ENCODE measurements around the gene TNNT3. TPM values are rescaled to one million over a fixed set of nuclear protein-coding genes. Genes with fewer than 3 reads are reported as not detected.
A peak's percentile ranks its signal among the peaks of the same experiment; 100 is the strongest.
"Not testable (repeated sequence)": the region's sequence is repeated elsewhere in the genome, so short reads cannot be mapped to it uniquely, and the experiment has no call there.

TNNT3 gene
- total RNA-seq, 1 donor from 2014 or later: not detected

GRCh38 chr11:1936781-1937615 lies 17.5 kb downstream of the TNNT3 start:
- H3K27me3 Mint-ChIP-seq (ENCODE audit: unreplicated experiment): peaks cover 11% of the 10 kb centered on the region
- DNase-seq (ENCODE audit: low spot score): peak; percentile 2
- no peak overlapping the region for H3K4me3 Mint-ChIP-seq (ENCODE audit: unreplicated experiment)
- peaks cover 6% of the 10 kb centered on the region for H3K4me1 Mint-ChIP-seq (ENCODE audit: unreplicated experiment)
- H3K36me3 Mint-ChIP-seq (ENCODE audit: low read depth, unreplicated experiment): peaks cover 5% of the 10 kb centered on the region
- no peak for TF ChIP-seq CTCF (IDR thresholded peaks at IDR 0.05; ENCODE audit: unreplicated experiment)
- no peaks in the 10 kb centered on the region for H3K9me3 Mint-ChIP-seq (ENCODE audit: unreplicated experiment)
- H3K27ac Mint-ChIP-seq (ENCODE audit: unreplicated experiment): no peak overlapping the region

GRCh38 chr11:1937616-1938342 lies 18.3 kb downstream of the TNNT3 start:
- peaks cover 5% of the 10 kb centered on the region for H3K36me3 Mint-ChIP-seq (ENCODE audit: low read depth, unreplicated experiment)
- H3K27ac Mint-ChIP-seq (ENCODE audit: unreplicated experiment): no peak overlapping the region
- peak; percentile 2 for DNase-seq (ENCODE audit: low spot score)
- peaks cover 12% of the 10 kb centered on the region for H3K27me3 Mint-ChIP-seq (ENCODE audit: unreplicated experiment)
- peaks cover 6% of the 10 kb centered on the region for H3K4me1 Mint-ChIP-seq (ENCODE audit: unreplicated experiment)
- H3K4me3 Mint-ChIP-seq (ENCODE audit: unreplicated experiment): no peak overlapping the region
- no peak for TF ChIP-seq CTCF (IDR thresholded peaks at IDR 0.05; ENCODE audit: unreplicated experiment)
- H3K9me3 Mint-ChIP-seq (ENCODE audit: unreplicated experiment): no peaks in the 10 kb centered on the region

GRCh38 chr11:1938343-1939005 lies 19.0 kb downstream of the TNNT3 start:
- H3K36me3 Mint-ChIP-seq (ENCODE audit: low read depth, unreplicated experiment): peaks cover 5% of the 10 kb centered on the region
- H3K4me1 Mint-ChIP-seq (ENCODE audit: unreplicated experiment): peaks cover 6% of the 10 kb centered on the region
- peak; percentile 2 for DNase-seq (ENCODE audit: low spot score)
- peaks cover 13% of the 10 kb centered on the region for H3K27me3 Mint-ChIP-seq (ENCODE audit: unreplicated experiment)
- H3K4me3 Mint-ChIP-seq (ENCODE audit: unreplicated experiment): no peak overlapping the region
- H3K9me3 Mint-ChIP-seq (ENCODE audit: unreplicated experiment): no peaks in the 10 kb centered on the region
- no peak for TF ChIP-seq CTCF (IDR thresholded peaks at IDR 0.05; ENCODE audit: unreplicated experiment)
- H3K27ac Mint-ChIP-seq (ENCODE audit: unreplicated experiment): no peak overlapping the region

GRCh38 chr11:1939006-1939625 lies 19.6 kb downstream of the TNNT3 start:
- H3K27ac Mint-ChIP-seq (ENCODE audit: unreplicated experiment): no peak overlapping the region

GRCh38 chr11:1939788-1940187 lies 20.3 kb downstream of the TNNT3 start:
- H3K9me3 Mint-ChIP-seq (ENCODE audit: unreplicated experiment); H3K4me1 Mint-ChIP-seq (ENCODE audit: unreplicated experiment); H3K4me3 Mint-ChIP-seq (ENCODE audit: unreplicated experiment); H3K36me3 Mint-ChIP-seq (ENCODE audit: low read depth, unreplicated experiment): not testable (repeated sequence)
- peaks cover 18% of the 10 kb centered on the region for H3K27me3 Mint-ChIP-seq (ENCODE audit: unreplicated experiment)
- H3K27ac Mint-ChIP-seq (ENCODE audit: unreplicated experiment): peak overlapping the region; percentile 28
- peak; percentile 1 for DNase-seq (ENCODE audit: low spot score)

More at GRCh38 chr11:1939006-1939625, 19.6 kb downstream of the TNNT3 start:
- peaks cover 6% of the 10 kb centered on the region for H3K4me1 Mint-ChIP-seq (ENCODE audit: unreplicated experiment)
- TF ChIP-seq CTCF (IDR thresholded peaks at IDR 0.05; ENCODE audit: unreplicated experiment): no peak
- peak; percentile 3 for DNase-seq (ENCODE audit: low spot score)
- H3K27me3 Mint-ChIP-seq (ENCODE audit: unreplicated experiment): peaks cover 16% of the 10 kb centered on the region
- H3K9me3 Mint-ChIP-seq (ENCODE audit: unreplicated experiment): no peaks in the 10 kb centered on the region
- no peak overlapping the region for H3K4me3 Mint-ChIP-seq (ENCODE audit: unreplicated experiment)
- peaks cover 5% of the 10 kb centered on the region for H3K36me3 Mint-ChIP-seq (ENCODE audit: low read depth, unreplicated experiment)

Measured in endothelial cell (in vitro differentiated cells).